ENCODE results near the gene KLHDC7A.

KLHDC7A gene

GRCh38 chr1:18473195-18473815 lies 7.4 kb upstream of the KLHDC7A start:
- H3K4me3 ChIP-seq (ENCODE audit: control insufficient read depth, low read depth, low read length) = no peak overlapping the region
- no peak for DNase-seq (ENCODE audit: low read depth)
- no peak for TF ChIP-seq CTCF (conservative IDR thresholded peaks at IDR 0.05; ENCODE audit: control insufficient read depth, insufficient read depth, low read depth, low read length)

GRCh38 chr1:18474559-18475175 lies 6.1 kb upstream of the KLHDC7A start:
- no peak for TF ChIP-seq CTCF (conservative IDR thresholded peaks at IDR 0.05; ENCODE audit: control insufficient read depth, insufficient read depth, low read depth, low read length)
- no peak overlapping the region for H3K4me3 ChIP-seq (ENCODE audit: control insufficient read depth, low read depth, low read length)
- DNase-seq (ENCODE audit: low read depth) = no peak

GRCh38 chr1:18475234-18475905 lies 5.4 kb upstream of the KLHDC7A start:
- no peak for DNase-seq (ENCODE audit: low read depth)
- no peak for TF ChIP-seq CTCF (conservative IDR thresholded peaks at IDR 0.05; ENCODE audit: control insufficient read depth, insufficient read depth, low read depth, low read length)

GRCh38 chr1:18479454-18479853 lies 1.3 kb upstream of the KLHDC7A start:
- no peak for DNase-seq (ENCODE audit: low read depth)
- no peak overlapping the region for H3K4me3 ChIP-seq (ENCODE audit: control insufficient read depth, low read depth, low read length)
- no peak for TF ChIP-seq CTCF (conservative IDR thresholded peaks at IDR 0.05; ENCODE audit: control insufficient read depth, insufficient read depth, low read depth, low read length)

More at GRCh38 chr1:18475234-18475905, 5.4 kb upstream of the KLHDC7A start:
- no peak overlapping the region for H3K4me3 ChIP-seq (ENCODE audit: control insufficient read depth, low read depth, low read length)

GRCh38 chr1:18481190-18481920 lies 625 bp downstream of the KLHDC7A start:
- no peak overlapping the region for H3K4me3 ChIP-seq (ENCODE audit: control insufficient read depth, low read depth, low read length)
- no peak for DNase-seq (ENCODE audit: low read depth)
- no peak for TF ChIP-seq CTCF (conservative IDR thresholded peaks at IDR 0.05; ENCODE audit: control insufficient read depth, insufficient read depth, low read depth, low read length)

- no peak overlapping the region for H3K4me3 ChIP-seq (ENCODE audit: control insufficient read depth, low read depth, low read length)
- TF ChIP-seq CTCF (conservative IDR thresholded peaks at IDR 0.05; ENCODE audit: control insufficient read depth, insufficient read depth, low read depth, low read length) = no peak
- DNase-seq (ENCODE audit: low read depth) = no peak
Observed at GRCh38 chr1:18481921-18482701, 1.4 kb downstream of the KLHDC7A start.

Data from fibroblast of mammary gland (primary cell).